Measurements from ENCODE around the gene SNRPD2. TPM values are rescaled to one million over a fixed set of nuclear protein-coding genes. Genes with fewer than 3 reads are reported as not detected.
A peak's percentile ranks its signal among the peaks of the same experiment; 100 is the strongest.

Gene SNRPD2
- total and polyA plus RNA-seq, 2 of the 8 experiments (the other 6 are each of a cell fraction or from before 2014, with no cell fraction given): 645 to 759 TPM

DNA sequence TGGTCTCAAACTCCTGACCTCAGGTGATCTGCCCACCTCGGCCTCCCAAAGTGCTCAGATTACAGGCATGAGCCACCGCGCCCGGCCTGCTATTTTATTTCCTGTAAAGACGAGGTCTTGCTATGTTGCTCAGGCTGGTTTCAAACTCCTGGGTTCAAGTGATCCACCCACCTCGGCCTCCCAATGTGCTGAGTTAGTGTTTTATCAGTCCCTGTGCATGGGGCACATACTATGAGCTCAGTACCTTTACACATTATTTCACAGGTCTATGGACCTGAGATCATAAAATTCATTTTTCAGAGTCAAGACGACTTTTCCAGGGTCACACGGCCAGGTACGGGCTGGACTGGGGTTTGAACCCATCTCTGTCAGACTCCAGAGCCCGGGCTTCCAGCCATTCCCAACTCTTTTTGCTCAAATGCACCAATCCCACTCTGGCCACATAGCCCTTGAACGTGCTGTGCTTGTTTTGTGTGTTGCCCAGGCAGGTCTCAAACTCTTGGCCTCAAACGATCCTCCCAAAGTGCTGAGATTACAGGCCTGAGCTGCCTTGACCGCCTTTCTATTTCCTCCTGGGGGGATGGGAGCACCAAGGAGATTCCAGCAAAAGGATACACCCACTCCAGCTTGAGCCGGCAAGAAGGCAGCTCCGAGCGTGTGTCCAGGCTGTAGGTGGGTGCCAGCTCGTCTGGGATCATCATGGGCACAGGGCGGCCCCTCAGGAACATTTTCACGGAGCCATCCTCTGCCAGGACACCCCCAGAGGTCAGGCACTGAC lies 53.7 kb downstream of the SNRPD2 start (continued):
- TF ChIP-seq, protein P1, sequence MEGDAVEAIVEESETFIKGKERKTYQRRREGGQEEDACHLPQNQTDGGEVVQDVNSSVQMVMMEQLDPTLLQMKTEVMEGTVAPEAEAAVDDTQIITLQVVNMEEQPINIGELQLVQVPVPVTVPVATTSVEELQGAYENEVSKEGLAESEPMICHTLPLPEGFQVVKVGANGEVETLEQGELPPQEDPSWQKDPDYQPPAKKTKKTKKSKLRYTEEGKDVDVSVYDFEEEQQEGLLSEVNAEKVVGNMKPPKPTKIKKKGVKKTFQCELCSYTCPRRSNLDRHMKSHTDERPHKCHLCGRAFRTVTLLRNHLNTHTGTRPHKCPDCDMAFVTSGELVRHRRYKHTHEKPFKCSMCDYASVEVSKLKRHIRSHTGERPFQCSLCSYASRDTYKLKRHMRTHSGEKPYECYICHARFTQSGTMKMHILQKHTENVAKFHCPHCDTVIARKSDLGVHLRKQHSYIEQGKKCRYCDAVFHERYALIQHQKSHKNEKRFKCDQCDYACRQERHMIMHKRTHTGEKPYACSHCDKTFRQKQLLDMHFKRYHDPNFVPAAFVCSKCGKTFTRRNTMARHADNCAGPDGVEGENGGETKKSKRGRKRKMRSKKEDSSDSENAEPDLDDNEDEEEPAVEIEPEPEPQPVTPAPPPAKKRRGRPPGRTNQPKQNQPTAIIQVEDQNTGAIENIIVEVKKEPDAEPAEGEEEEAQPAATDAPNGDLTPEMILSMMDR (IDR thresholded peaks at IDR 0.05; ENCODE audit: control extremely low read depth in 1 of 3, insufficient read depth in 1 of 3, low read depth in 1 of 3, low read length in 3 of 3): no peak
- TF ChIP-seq CREB1 (IDR thresholded peaks at IDR 0.05): no peak
- TF ChIP-seq, protein P2, sequence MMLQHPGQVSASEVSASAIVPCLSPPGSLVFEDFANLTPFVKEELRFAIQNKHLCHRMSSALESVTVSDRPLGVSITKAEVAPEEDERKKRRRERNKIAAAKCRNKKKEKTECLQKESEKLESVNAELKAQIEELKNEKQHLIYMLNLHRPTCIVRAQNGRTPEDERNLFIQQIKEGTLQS (IDR thresholded peaks at IDR 0.05; ENCODE audit: insufficient read depth, low read depth, low read length): no peak
- no peak for TF ChIP-seq TCF12 (IDR thresholded peaks at IDR 0.05; ENCODE audit: low read depth, low read length)
- no peak for TF ChIP-seq TAF7 (optimal IDR thresholded peaks at IDR 0.05; ENCODE audit: borderline replicate concordance, low read depth, low read length)
- no peak for TF ChIP-seq CBX8 (IDR thresholded peaks at IDR 0.05; ENCODE audit: borderline replicate concordance, low read depth, low read length)
- TF ChIP-seq SP4 (IDR thresholded peaks at IDR 0.05; ENCODE audit: low read length): no peak

MicroRNAs within 50 kb of the gene (microRNA counts, 767-probe panel; counts per million panel counts)
- microRNA hsa-miR-330-3p (879 counts per million, percentile 95 among the panel's probes with 10 or more counts), microRNA hsa-miR-330-5p (879 counts per million, percentile 95 among the panel's probes with 10 or more counts), microRNA hsa-miR-642a-5p (879 counts per million, percentile 95 among the panel's probes with 10 or more counts), microRNA hsa-miR-642b-3p (879 counts per million, percentile 95 among the panel's probes with 10 or more counts)

Small RNA genes within 50 kb of the gene (microRNA-seq; reads per million reads assigned to microRNA genes)
- gene MIR330 (ENCODE audit: borderline microRNAs expressed in 2 of 2, borderline number of aligned reads in 2 of 2, borderline replicate concordance in 1 of 2) (34.0 to 35.7 reads per million in 2 experiments), gene MIR642A (ENCODE audit: borderline microRNAs expressed in 2 of 2, borderline number of aligned reads in 2 of 2, borderline replicate concordance in 1 of 2) (0 reads per million in 2 experiments), gene MIR642B (ENCODE audit: borderline microRNAs expressed in 2 of 2, borderline number of aligned reads in 2 of 2, borderline replicate concordance in 1 of 2) (0 reads per million in 2 experiments)

Small RNA genes within 50 kb of the gene (small RNA-seq; reads per million reads assigned to genes)
- gene MIR642A (ENCODE audit: insufficient read depth) (1.0 reads per million), gene RN7SL836P (ENCODE audit: insufficient read depth) (not detected)

Other genes starting within 250 kb of the SNRPD2 start
- gene FOSB, start 224.0 kb downstream of the SNRPD2 start, total RNA-seq (2021; fragmentation: NEBNext Ultra II Directional; extraction: Animal tissue kit (Norgen Biotek cat#: 25700)): 1.3 and 2.7 TPM in 2 replicates
- 0.44 and 1.2 TPM in 2 replicates for gene FOSB, start 224.0 kb downstream of the SNRPD2 start, polyA plus RNA-seq (2011; rRNA removed)
- 21.1 and 21.6 TPM in 2 replicates for gene RTN2, start 194.9 kb downstream of the SNRPD2 start, total RNA-seq (2021; fragmentation: NEBNext Ultra II Directional; extraction: Animal tissue kit (Norgen Biotek cat#: 25700))
- 21.0 and 33.5 TPM in 2 replicates for gene RTN2, start 194.9 kb downstream of the SNRPD2 start, polyA plus RNA-seq (2011; rRNA removed)
- gene PPM1N, start 193.5 kb downstream of the SNRPD2 start, total RNA-seq (2021; fragmentation: NEBNext Ultra II Directional; extraction: Animal tissue kit (Norgen Biotek cat#: 25700)): 11.0 and 12.2 TPM in 2 replicates
- gene PPM1N, start 193.5 kb downstream of the SNRPD2 start, polyA plus RNA-seq (2011; rRNA removed): 14.4 and 17.5 TPM in 2 replicates
- 135 and 138 TPM in 2 replicates for gene VASP, start 184.5 kb downstream of the SNRPD2 start, total RNA-seq (2021; fragmentation: NEBNext Ultra II Directional; extraction: Animal tissue kit (Norgen Biotek cat#: 25700))
- 89.7 and 163 TPM in 2 replicates for gene VASP, start 184.5 kb downstream of the SNRPD2 start, polyA plus RNA-seq (2011; rRNA removed)
- gene OPA3, start 107.2 kb downstream of the SNRPD2 start, total RNA-seq (2021; fragmentation: NEBNext Ultra II Directional; extraction: Animal tissue kit (Norgen Biotek cat#: 25700)): 12.8 and 14.5 TPM in 2 replicates
- gene OPA3, start 107.2 kb downstream of the SNRPD2 start, polyA plus RNA-seq (2011; rRNA removed): 12.5 and 16.4 TPM in 2 replicates
- 0.19 TPM in 1 of 2 replicates, not detected in the other for gene GPR4, start 89.7 kb downstream of the SNRPD2 start, total RNA-seq (2021; fragmentation: NEBNext Ultra II Directional; extraction: Animal tissue kit (Norgen Biotek cat#: 25700))
- gene GPR4, start 89.7 kb downstream of the SNRPD2 start, polyA plus RNA-seq (2011; rRNA removed): 0.39 and 0.41 TPM in 2 replicates
- gene EML2, start 52.6 kb downstream of the SNRPD2 start, total RNA-seq (2021; fragmentation: NEBNext Ultra II Directional; extraction: Animal tissue kit (Norgen Biotek cat#: 25700)): 28.1 and 28.8 TPM in 2 replicates
- gene EML2, start 52.6 kb downstream of the SNRPD2 start, polyA plus RNA-seq (2011; rRNA removed): 29.4 and 45.4 TPM in 2 replicates
- gene GIPR, start 23.7 kb downstream of the SNRPD2 start, total RNA-seq (2021; fragmentation: NEBNext Ultra II Directional; extraction: Animal tissue kit (Norgen Biotek cat#: 25700)): 0.54 and 1.3 TPM in 2 replicates
- 0.42 and 1.0 TPM in 2 replicates for gene GIPR, start 23.7 kb downstream of the SNRPD2 start, polyA plus RNA-seq (2011; rRNA removed)
- 25.2 and 27.1 TPM in 2 replicates for gene QPCTL, start 713 bp upstream of the SNRPD2 start, total RNA-seq (2021; fragmentation: NEBNext Ultra II Directional; extraction: Animal tissue kit (Norgen Biotek cat#: 25700))
- gene QPCTL, start 713 bp upstream of the SNRPD2 start, polyA plus RNA-seq (2011; rRNA removed): 35.3 and 49.3 TPM in 2 replicates
- 38.9 and 42.3 TPM in 2 replicates for gene FBXO46, start 38.9 kb upstream of the SNRPD2 start, total RNA-seq (2021; fragmentation: NEBNext Ultra II Directional; extraction: Animal tissue kit (Norgen Biotek cat#: 25700))
- gene FBXO46, start 38.9 kb upstream of the SNRPD2 start, polyA plus RNA-seq (2011; rRNA removed): 11.2 and 22.1 TPM in 2 replicates
- not detected in 2 replicates for gene MEIOSIN, start 41.5 kb upstream of the SNRPD2 start, total RNA-seq (2021; fragmentation: NEBNext Ultra II Directional; extraction: Animal tissue kit (Norgen Biotek cat#: 25700))
- 0.11 and 0.14 TPM in 2 replicates for gene MEIOSIN, start 41.5 kb upstream of the SNRPD2 start, polyA plus RNA-seq (2011; rRNA removed)
- 24.2 and 27.3 TPM in 2 replicates for gene SIX5, start 77.3 kb upstream of the SNRPD2 start, total RNA-seq (2021; fragmentation: NEBNext Ultra II Directional; extraction: Animal tissue kit (Norgen Biotek cat#: 25700))
- 20.9 and 37.2 TPM in 2 replicates for gene SIX5, start 77.3 kb upstream of the SNRPD2 start, polyA plus RNA-seq (2011; rRNA removed)
- gene DMPK, start 90.5 kb upstream of the SNRPD2 start, total RNA-seq (2021; fragmentation: NEBNext Ultra II Directional; extraction: Animal tissue kit (Norgen Biotek cat#: 25700)): 27.4 and 28.2 TPM in 2 replicates
- 13.7 and 25.3 TPM in 2 replicates for gene DMPK, start 90.5 kb upstream of the SNRPD2 start, polyA plus RNA-seq (2011; rRNA removed)
- gene DMWD, start 100.9 kb upstream of the SNRPD2 start, total RNA-seq (2021; fragmentation: NEBNext Ultra II Directional; extraction: Animal tissue kit (Norgen Biotek cat#: 25700)): 41.0 and 41.6 TPM in 2 replicates
- gene DMWD, start 100.9 kb upstream of the SNRPD2 start, polyA plus RNA-seq (2011; rRNA removed): 13.6 and 23.7 TPM in 2 replicates
- gene RSPH6A, start 123.4 kb upstream of the SNRPD2 start, total RNA-seq (2021; fragmentation: NEBNext Ultra II Directional; extraction: Animal tissue kit (Norgen Biotek cat#: 25700)): 0.19 and 0.25 TPM in 2 replicates
- gene RSPH6A, start 123.4 kb upstream of the SNRPD2 start, polyA plus RNA-seq (2011; rRNA removed): 0.05 TPM in 2 replicates
- 81.5 and 93.6 TPM in 2 replicates for gene SYMPK, start 171.2 kb upstream of the SNRPD2 start, total RNA-seq (2021; fragmentation: NEBNext Ultra II Directional; extraction: Animal tissue kit (Norgen Biotek cat#: 25700))
- 99.5 and 142 TPM in 2 replicates for gene SYMPK, start 171.2 kb upstream of the SNRPD2 start, polyA plus RNA-seq (2011; rRNA removed)
- gene FOXA3, start 172.4 kb upstream of the SNRPD2 start, total RNA-seq (2021; fragmentation: NEBNext Ultra II Directional; extraction: Animal tissue kit (Norgen Biotek cat#: 25700)): 20.2 and 21.7 TPM in 2 replicates
- 40.1 and 49.1 TPM in 2 replicates for gene FOXA3, start 172.4 kb upstream of the SNRPD2 start, polyA plus RNA-seq (2011; rRNA removed)
- 24.4 and 25.3 TPM in 2 replicates for gene IRF2BP1, start 194.2 kb upstream of the SNRPD2 start, total RNA-seq (2021; fragmentation: NEBNext Ultra II Directional; extraction: Animal tissue kit (Norgen Biotek cat#: 25700))
- gene IRF2BP1, start 194.2 kb upstream of the SNRPD2 start, polyA plus RNA-seq (2011; rRNA removed): 12.1 and 22.1 TPM in 2 replicates
- gene MYPOP, start 210.7 kb upstream of the SNRPD2 start, total RNA-seq (2021; fragmentation: NEBNext Ultra II Directional; extraction: Animal tissue kit (Norgen Biotek cat#: 25700)): 11.1 and 12.6 TPM in 2 replicates
- gene MYPOP, start 210.7 kb upstream of the SNRPD2 start, polyA plus RNA-seq (2011; rRNA removed): 3.2 and 5.8 TPM in 2 replicates
- not detected in 2 replicates for gene NANOS2, start 222.8 kb upstream of the SNRPD2 start, total RNA-seq (2021; fragmentation: NEBNext Ultra II Directional; extraction: Animal tissue kit (Norgen Biotek cat#: 25700))
- gene NANOS2, start 222.8 kb upstream of the SNRPD2 start, polyA plus RNA-seq (2011; rRNA removed): 0.20 and 0.24 TPM in 2 replicates

Measured in H1 (cell line).